Right lobe of liver (tissue), 4 donors: ENCODE measurements around the gene SVOPL.

ENCODE experiments used
- POLR2A ChIP-seq: fragments of 450-650 bp; IDR thresholded peaks from one replicate; pipeline ENCODE4 v1.6.1; 2017; ENCODE audit warnings: antibody characterized with exemption, mild to moderate bottlenecking
- TF ChIP-seq, protein P1 (sequence below), 4 donors: fragments of 200-600 bp in 3 of 4; fragments of 450-650 bp in 1 of 4; IDR thresholded peaks; one replicate each; pipeline versions ENCODE4 v1.5.1 to v1.8.0; 2016 to 2022; ENCODE audit warnings: antibody characterized with exemption in 4 of 4, mild to moderate bottlenecking in 2 of 4
- donor health status: DM: no; HTN: no; CAD: no.
- donor health status: DM: no; HTN: no; CAD: no.
- donor health status: DM: no; HTN: yes; CAD: no.

DNA sequence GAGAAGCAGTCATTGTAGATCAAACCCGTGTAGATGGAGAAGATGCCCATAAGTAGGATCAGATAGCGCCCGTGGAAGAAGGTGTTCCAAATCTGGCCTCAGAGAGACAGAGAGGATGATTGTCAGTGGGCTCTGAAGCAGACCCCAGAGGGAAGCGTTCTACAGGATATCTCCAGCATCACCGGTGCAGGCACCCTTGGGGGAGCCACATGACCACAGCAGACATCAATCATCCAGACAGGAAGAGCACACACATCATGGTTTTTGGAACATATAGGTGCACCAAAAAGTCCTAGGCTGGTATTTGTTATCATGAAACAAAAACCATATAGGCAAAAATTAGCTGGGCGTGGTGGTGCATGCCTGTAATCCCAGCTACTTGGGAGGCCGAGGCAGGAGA, 44.0 kb upstream of the SVOPL start:
- TF ChIP-seq, protein P1, sequence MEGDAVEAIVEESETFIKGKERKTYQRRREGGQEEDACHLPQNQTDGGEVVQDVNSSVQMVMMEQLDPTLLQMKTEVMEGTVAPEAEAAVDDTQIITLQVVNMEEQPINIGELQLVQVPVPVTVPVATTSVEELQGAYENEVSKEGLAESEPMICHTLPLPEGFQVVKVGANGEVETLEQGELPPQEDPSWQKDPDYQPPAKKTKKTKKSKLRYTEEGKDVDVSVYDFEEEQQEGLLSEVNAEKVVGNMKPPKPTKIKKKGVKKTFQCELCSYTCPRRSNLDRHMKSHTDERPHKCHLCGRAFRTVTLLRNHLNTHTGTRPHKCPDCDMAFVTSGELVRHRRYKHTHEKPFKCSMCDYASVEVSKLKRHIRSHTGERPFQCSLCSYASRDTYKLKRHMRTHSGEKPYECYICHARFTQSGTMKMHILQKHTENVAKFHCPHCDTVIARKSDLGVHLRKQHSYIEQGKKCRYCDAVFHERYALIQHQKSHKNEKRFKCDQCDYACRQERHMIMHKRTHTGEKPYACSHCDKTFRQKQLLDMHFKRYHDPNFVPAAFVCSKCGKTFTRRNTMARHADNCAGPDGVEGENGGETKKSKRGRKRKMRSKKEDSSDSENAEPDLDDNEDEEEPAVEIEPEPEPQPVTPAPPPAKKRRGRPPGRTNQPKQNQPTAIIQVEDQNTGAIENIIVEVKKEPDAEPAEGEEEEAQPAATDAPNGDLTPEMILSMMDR (IDR thresholded peaks at IDR 0.05) = no peak
- no peak for TF ChIP-seq POLR2A
